Right ventricle myocardium inferior (tissue), 1 donor: Measurements from ENCODE around the gene CNTF. TPM values are rescaled to one million over a fixed set of nuclear protein-coding genes. Genes with fewer than 3 reads are reported as not detected.
A peak's percentile ranks its signal among the peaks of the same experiment; 100 is the strongest.
"Not testable (repeated sequence)": the region's sequence is repeated elsewhere in the genome, so short reads cannot be mapped to it uniquely, and the experiment has no call there.

Experiments used
- ATAC-seq: fragments of 200-7000 bp; cut with Tn5 transposase; one replicate; pipeline ENCODE4 v1.9.1; 2020; ENCODE audit warnings: mild to moderate bottlenecking, moderate library complexity
- DNase-seq: peaks from one replicate; pipeline ENCODE4 v3.0.0; 2021; ENCODE audit errors: missing footprints
- intact Hi-C: fragments of 100-400 bp; cut with DNase I; formaldehyde crosslinking; loops from one replicate; pipeline ENCODE4 v1.11.0; 2022
- long read RNA-seq: library from polyadenylated mRNA; unstranded; transcript quantifications from one replicate; pipeline ENCODE4 v2.0.0, GENCODE V29; 2021
- total RNA-seq: library from RNA; stranded (reverse); fragmentation: NEBNext Ultra II Directional; extraction: Animal tissue kit (Norgen Biotek cat#: 25700); gene quantifications from one replicate; pipeline ENCODE4 v1.2.1, GENCODE V29; 2021
- donor health status: DM: no; HTN: yes; CAD: no; lungs with severe emphysema.

Gene CNTF, protein sequence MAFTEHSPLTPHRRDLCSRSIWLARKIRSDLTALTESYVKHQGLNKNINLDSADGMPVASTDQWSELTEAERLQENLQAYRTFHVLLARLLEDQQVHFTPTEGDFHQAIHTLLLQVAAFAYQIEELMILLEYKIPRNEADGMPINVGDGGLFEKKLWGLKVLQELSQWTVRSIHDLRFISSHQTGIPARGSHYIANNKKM
- total RNA-seq = 0.70 TPM
- long read RNA-seq = 0 reads

DNA sequence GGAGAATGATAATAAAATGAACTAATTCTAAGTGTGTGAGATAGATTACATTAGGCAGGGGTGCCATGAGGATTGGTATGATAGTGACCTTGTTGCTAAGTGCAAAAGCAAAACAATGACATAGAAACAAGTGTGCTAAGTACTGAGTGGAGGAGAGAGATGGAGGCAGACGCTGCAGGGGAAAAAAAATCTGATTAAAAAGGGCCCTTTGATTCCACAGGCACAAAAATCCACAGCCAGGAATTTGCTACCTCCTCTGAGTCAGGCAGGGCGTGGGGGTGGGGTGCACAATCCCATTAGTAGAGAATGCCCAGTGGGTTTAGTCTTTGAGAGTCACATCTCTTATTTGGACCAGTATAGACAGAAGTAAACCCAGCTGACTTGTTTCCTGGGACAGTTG lies at the start of gene CNTF:
CNTF (plus strand) TSS at position 322 of the 400 bp plus-strand sequence. CDS start 88 bp downstream, outside the sequence.
- ATAC-seq = peak; percentile 53
- no peak for DNase-seq
- intact Hi-C loops = no loop called here

DNA sequence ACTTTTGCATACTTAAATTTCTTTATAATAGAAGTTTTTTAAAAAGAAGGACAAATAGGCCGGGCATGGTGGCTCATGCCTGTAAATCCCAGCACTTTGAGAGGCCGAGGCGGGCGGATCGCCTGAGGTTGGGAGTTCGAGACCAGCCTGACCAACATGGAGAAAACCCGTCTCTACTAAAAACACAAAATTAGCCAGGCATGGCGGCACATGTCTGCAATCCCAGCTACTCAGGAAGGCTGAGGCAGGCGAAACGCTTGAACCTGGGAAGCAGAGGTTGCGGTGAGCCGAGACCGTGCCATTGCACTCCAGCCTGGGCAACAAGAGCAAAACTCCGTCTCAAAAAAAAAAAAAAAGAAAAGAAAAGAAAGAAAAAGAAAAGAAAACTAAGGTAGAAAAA lies 49.6 kb upstream of the CNTF start:
- intact Hi-C loops, DNase-seq, ATAC-seq: not testable (repeated sequence)

DNA sequence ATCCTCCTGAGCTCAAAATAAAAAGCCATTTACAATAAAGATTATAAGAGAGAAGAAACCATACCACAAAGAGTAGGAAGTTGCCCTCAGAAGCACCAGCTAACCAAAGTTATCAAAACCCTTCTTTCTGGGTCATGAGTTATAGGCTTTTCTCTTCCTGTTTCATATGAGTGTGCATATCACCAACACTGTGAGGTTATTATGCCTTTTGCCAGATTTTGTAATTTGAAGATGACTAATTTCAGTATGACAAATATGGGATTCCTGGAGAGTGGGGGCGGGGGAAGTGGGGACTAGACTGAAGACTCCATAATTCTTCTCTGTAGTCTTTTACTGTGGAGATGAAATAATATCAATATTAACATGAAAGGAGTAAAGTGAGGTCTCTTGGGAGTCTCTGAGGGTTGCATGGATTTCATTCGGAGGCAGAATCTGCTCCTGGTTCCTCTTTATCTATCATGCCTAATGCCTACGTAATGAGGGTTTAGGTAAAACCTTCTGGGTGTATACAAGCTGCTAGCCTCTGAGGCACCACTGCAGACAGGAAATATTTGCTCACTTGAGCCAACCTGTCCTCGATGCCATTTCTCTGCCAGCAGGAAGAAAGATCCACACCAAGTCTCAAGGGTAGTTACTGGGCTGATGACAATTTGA lies 48.9 kb upstream of the CNTF start:
- DNase-seq (peak; percentile 66), ATAC-seq (no peak)
- intact Hi-C loops = loop anchor here (2.0 kb wide), 1 partner anchor 101 kb away; no protein-coding TSS in a partner anchor

DNA sequence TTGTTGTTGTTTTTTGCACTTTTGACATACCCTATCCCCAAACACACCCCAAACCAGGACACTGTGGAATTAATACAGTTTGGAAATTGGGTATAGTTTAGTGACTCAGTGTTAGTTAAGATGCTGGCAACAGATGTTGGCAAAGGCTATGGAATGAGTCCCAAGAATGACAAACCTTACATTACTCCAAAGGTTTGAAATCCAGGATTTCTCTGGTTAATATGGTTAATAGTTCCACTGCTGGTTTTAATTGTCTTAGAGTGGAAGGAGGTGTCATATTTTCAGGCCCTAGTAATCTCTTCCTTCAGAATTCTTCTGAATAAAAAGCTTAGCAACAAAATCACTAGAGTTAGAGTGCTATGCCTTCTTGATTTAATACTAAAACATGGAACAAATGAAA lies 47.6 kb upstream of the CNTF start:
- ATAC-seq (no peak), DNase-seq (no peak)
- intact Hi-C loops = loop anchor here (2.0 to 5.0 kb wide), 4 partner anchors 52 to 863 kb away; partner anchors contain the start of genes FAM111A, MED19 and TMX2

DNA sequence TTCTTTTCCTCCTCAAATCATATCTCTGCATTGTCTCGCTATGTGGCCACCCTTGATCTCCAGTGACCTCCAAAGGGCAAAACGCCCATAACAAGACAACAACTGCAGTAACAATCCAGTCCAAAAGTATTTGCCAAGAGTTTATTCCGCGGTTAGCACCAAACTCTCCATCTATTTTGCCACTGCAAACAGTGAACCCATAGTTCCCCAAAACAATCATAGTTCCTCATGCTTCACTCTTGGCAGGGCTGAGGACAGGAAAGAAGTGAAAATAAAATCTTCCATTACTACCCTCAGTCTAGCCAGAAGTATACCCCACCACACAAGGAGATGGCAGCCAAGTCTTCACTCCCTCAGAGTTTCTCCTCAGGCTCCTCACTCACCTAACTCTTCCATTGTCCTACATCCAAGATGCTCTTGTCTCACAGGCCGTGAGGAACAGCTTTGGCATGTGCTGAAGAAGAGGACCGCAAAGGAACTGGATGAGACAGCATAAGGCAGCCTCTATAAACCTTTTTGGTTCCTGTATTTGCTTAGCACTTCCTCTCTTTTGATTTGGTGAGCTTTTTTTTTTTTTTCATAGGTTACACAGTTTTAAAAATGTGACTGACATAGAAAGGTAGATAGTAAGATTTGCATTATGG lies 47.0 kb upstream of the CNTF start, which contains the start of gene LPXN:
LPXN (minus strand) TSS at position 480 of the 644 bp plus-strand sequence; CDS start at position 396, 84 bp downstream.
- intact Hi-C loops = loop anchor here (2.0 to 5.0 kb wide), 4 partner anchors 52 to 863 kb away; partner anchors contain the start of genes FAM111A, MED19 and TMX2
- no peak for ATAC-seq
- DNase-seq = no peak

DNA sequence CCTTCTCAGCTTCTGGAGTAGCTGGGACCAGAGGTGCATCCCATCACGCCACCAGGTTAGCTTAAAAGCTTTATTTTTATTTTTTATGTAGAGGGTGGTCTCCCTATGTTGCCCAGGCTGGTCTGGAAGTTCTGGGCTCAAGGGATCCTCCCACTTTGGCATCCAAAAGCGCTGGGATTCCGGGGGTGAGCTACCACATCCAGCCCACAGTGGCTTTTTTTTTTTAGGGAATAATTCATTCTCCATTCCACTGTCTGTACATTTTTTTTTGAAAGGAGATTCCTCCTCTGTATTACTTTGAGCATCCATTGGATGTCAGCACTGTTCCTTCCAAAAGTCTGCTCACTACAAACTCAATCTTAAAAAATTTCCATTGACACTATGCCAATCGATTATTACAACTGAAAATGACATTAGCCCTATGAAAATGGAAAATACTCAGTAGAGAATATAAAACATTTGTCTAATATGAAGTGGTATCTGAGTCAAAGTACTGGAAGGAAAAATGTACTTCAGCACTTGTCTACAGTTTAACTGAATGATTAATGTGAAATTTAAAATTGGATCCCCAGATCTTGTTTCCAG lies 45.5 kb upstream of the CNTF start:
- DNase-seq (no peak), ATAC-seq (no peak)
- intact Hi-C loops = loop anchor here (1.0 to 5.0 kb wide), 4 partner anchors 50 to 865 kb away; partner anchors contain the start of genes FAM111A, MED19 and TMX2

DNA sequence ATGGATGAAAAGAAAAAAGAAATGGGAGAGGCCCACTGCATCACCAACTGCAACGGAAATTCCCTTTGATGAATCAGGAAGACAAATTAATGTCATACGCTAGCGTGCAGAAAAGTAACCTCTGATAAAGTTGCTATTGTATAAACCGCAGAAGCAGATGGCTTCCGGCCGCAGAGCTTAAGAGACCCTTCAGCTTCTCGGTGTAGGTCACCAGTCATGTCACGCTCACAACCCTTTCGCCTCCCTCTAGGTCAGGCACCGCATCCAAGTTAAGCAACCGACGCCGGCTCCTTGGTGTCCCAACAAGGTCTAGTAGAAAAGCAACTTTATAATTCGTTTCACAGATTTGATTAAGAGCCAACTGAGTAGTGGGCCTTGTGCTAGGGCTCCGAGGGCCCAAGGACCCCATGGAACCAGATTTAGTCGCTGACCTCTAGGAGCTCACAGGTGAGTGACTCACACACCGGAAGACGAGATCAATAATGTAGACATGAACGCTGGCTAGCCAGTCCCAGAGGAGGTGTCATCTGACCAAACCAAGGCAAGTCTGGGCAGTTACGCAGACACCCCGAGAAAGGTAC lies 44.8 kb upstream of the CNTF start:
- intact Hi-C loops = loop anchor here (1.0 to 5.0 kb wide), 5 partner anchors 50 to 910 kb away; partner anchors contain the start of genes FAM111A, MED19 and TMX2
- no peak for ATAC-seq
- peak; percentile 71 for DNase-seq

DNA sequence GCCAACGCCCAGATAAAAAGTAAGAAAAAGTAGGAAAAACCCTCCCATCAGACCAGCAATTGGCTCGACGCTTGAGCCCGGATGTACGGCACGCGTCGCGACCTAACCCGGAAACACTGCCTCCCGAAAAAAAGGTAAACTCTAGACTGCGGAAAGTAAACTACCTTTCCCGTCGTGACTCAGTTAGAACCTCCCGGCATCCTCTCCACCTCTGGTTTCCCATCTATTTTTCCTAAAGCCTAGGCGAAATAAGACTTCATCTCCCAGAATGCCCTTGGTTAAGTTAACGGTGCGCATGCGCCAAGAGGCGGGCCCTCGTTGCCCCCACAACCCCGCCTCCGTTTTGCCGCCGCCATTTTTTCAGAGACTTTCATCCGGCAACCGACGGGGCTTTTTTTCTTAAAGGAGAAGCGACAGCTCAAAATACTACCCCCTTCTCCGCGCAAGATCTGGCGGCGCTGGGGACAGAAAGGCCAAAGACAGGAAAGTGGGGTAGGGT lies 44.3 kb upstream of the CNTF start:
- ATAC-seq = peak; percentile 85
- intact Hi-C loops = loop anchor here (1.0 to 5.0 kb wide), 4 partner anchors 49 to 911 kb away; partner anchors contain the start of genes FAM111A, MED19 and TMX2
- peak; percentile 96 for DNase-seq

DNA sequence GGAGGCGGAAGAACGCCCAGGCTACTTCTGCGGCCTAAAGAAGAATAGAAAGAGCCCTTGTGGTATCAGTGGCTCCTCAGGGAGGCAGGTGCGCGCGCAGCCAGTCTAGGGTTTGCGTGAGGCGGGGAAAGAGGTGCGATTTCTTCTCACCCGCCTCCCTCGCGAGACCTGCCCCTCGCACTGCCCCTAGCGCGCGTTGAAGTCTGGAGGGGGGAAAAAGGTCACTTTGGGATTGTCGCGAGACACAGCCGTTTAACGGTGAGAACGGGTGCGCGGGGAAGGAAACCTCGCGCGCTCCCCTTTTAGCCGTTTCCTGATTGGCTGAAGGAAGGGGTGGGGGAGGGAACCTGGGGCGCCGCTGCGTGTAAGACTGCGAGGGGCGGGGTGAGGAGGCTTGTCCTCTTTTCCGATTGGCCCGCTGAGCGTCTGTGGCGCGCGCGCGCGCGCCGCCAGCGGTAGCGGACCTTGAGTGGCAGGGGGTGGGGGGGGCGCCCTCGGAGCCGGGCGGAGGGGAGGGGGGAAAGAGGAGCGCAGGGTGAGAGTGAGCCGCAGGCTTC lies 43.8 kb upstream of the CNTF start, which contains the start of gene ZFP91:
ZFP91 (plus strand) TSS at position 429 of the 557 bp plus-strand sequence. CDS start 219 bp downstream, outside the sequence.
- peak; percentile 90 for ATAC-seq
- intact Hi-C loops = loop anchor here (1.0 to 5.0 kb wide), 4 partner anchors 49 to 911 kb away; partner anchors contain the start of genes FAM111A, MED19 and TMX2
- peak; percentile 98 for DNase-seq

DNA sequence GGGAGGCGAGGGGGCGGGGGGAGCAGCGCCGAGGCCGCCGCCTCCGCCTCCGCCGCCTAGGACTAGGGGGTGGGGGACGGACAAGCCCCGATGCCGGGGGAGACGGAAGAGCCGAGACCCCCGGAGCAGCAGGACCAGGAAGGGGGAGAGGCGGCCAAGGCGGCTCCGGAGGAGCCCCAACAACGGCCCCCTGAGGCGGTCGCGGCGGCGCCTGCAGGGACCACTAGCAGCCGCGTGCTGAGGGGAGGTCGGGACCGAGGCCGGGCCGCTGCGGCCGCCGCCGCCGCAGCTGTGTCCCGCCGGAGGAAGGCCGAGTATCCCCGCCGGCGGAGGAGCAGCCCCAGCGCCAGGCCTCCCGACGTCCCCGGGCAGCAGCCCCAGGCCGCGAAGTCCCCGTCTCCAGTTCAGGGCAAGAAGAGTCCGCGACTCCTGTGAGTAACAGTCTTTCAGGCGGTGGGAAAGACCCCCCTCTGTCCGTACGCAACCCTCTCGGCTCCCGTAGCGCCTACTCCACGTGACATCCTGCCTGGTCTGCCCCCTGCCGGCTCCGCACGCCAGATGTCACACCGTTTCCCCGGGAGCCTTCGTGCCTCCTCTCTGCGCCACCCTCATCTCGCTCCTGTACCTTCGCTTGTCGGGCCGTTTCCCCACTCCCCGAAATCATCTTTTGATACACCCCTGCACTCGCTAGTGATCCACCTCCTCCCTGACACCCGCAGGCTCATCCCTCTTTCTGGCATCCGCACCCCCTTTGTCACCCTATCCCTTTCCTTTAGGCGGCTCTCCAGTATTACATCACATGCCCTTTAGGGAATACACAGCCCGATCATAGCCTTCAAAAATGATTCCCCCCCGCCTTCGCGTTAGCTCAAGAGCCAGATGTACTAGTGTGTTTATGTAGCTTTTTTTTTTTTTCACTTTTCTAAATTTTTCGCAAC lies 43.0 kb upstream of the CNTF start:
- DNase-seq (peak; percentile 95), ATAC-seq (peak; percentile 74)
- intact Hi-C loops = loop anchor here (5.0 kb wide), 3 partner anchors 48 to 867 kb away; partner anchors contain the start of genes FAM111A, MED19 and TMX2

DNA sequence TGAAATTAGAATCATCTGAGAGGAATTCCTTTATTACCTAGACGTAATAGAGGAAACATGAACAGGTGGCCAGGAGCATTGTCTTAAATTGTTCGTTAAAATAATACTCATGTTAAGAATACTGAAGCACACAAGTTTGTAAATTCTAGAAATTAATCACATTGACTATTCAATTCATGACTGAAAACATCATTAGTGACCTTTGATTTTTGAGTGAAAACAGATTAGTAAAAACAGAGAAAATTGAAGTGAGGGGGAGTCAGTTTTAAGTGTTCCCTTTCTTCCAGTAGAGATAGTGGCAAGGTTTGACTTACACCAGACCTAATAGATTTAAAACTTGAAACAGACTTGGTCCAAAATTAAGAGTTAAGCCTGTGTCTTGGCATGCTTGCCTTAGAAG lies 42.2 kb upstream of the CNTF start:
- ATAC-seq = no peak
- intact Hi-C loops = no loop called here
- DNase-seq = no peak

DNA sequence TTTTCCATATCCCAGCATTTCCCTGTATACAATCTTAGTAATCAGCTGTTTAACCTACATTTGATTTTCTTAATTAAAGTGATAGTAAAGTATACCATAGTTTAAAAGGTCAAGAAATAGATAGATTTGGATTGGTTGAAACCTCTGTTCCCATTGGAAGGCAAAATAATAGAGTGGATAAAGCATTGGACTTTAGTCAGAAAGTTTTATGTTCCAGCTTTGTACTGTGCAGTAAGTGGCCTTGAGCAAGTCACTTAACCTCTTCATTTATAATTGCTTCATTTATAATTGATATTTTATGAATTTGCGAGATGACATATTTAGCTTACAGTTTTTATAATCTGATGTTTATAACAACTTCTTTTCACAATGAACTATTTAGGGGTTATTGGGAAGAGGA lies 40.0 kb upstream of the CNTF start:
- no peak for ATAC-seq
- intact Hi-C loops = no loop called here
- DNase-seq = no peak

DNA sequence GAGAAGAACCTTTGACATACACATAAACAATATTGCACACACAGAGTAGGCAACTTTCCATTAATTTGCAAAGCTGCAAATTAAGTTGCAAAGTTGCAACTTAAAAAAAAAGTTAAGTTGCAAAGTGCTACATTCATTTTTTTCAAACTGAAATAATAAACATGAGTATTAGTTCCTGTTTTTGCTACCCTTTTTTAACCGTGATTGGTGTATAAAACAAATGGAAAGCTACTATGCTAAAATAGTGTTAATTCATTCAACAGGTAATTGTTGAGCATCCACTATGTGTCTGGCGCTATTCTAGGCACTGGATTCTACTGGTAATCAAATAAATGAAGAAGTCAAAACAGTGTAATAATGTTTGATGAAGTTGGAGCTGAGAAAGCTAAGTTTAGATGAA lies 35.5 kb upstream of the CNTF start:
- DNase-seq (no peak), ATAC-seq (no peak)
- intact Hi-C loops = no loop called here

DNA sequence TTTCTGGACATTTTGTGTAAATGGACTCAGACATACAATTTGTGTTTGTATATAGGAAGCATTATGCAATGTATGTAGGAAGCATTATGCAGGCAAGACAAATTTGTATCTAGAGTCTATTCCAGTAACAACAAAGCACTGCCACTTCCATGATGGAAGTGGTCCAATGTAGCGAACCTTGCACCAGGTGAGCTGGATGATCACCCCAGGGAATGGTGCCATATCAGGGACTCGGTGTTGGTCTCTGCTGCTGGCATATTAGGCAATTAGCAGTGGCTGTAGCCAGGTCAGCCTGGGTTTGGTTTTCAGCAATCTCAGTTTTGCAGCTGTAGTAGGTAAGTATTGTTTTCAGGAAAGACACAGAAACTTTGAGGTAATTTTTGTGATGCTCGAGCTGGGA lies 30.8 kb upstream of the CNTF start:
- intact Hi-C loops = no loop called here
- DNase-seq (no peak), ATAC-seq (no peak)

DNA sequence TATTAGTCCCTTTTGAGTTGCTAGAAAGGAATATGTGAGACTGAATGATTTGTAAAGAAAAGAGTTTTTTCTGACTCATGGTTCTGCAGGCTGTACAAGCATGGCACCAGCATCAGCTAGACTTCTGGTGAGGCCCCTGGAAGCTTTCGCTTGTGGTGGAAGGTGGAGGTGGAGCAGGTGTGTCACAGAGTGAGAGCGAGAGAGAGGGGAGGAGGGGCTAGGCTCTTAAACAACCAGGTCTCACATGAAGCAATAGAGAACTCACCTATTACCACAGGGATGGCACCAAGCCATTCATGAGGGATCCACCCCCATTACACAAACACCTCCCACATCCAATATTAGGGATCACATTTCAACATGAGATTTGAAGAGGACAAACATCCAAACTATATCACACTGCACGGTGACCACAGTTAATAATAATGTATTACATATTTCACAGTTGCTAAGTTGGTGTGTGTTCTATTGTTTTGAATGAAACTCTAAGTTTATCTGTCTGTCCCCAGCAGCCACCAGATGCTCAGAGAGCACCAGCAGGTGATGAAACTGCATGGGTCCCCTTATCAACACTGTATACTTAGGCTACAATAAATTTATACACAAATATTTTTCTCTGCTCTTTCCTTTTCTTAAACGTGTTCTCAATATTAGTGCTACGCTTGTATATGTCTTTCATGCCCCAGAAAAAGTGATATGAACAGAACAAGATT lies 29.5 kb upstream of the CNTF start:
- no peak for DNase-seq
- intact Hi-C loops = no loop called here
- peak; percentile 16 for ATAC-seq

DNA sequence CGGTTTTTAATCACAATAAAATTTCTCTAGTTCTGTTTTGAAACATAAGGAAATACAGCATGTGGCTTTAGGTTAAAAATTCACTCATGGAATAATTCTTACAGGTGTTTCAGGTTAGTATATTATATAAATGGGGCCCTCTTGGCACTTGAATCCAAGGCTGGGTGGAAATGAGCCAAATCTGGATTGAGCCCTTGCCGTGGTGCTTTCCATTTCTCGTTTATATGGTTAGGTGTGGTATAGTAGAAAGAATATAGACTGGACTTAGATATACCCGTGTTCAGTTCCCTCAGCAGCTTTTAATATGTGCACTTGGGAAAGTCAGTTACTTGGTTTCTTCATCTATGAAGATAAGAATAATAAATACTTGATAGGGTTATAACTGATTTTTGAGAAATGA lies 27.6 kb upstream of the CNTF start:
- intact Hi-C loops = no loop called here
- DNase-seq (no peak), ATAC-seq (no peak)
